Colon (tissue), 2 donors: ENCODE measurements around the gene MAML2.

Experiments used
- FAIRE-seq: peaks from 2 replicates; lab custom pipeline; 2012; peaks lifted over from hg19 to GRCh38; lab: Jason Lieb, UNC
- donor health status: control.
- donor health status: control.

The MAML2 gene

GRCh38 chr11:96125400-96125799, 217.6 kb downstream of the MAML2 start:
- no peak for FAIRE-seq

- FAIRE-seq: no peak
Measured at GRCh38 chr11:96124155-96124554, 218.8 kb downstream of the MAML2 start.

- no peak for FAIRE-seq
Measured at GRCh38 chr11:96123301-96123700, 219.7 kb downstream of the MAML2 start.

- no peak for FAIRE-seq
Measured at GRCh38 chr11:96122601-96123074, 220.4 kb downstream of the MAML2 start.

GRCh38 chr11:96119211-96119610, 223.8 kb downstream of the MAML2 start:
- no peak for FAIRE-seq

- no peak for FAIRE-seq
Measured at GRCh38 chr11:96116376-96116775, 226.6 kb downstream of the MAML2 start.

GRCh38 chr11:96114178-96115064, 228.6 kb downstream of the MAML2 start:
- no peak for FAIRE-seq

- FAIRE-seq: no peak
Measured at GRCh38 chr11:96113193-96113681, 229.8 kb downstream of the MAML2 start.

- FAIRE-seq: no peak
Measured at GRCh38 chr11:96112192-96113128, 230.5 kb downstream of the MAML2 start.

- FAIRE-seq: no peak
Measured at GRCh38 chr11:96111308-96111707, 231.7 kb downstream of the MAML2 start.

- FAIRE-seq: no peak
Measured at GRCh38 chr11:96110302-96110701, 232.7 kb downstream of the MAML2 start.

- FAIRE-seq: no peak
Measured at GRCh38 chr11:96109331-96110030, 233.5 kb downstream of the MAML2 start.

GRCh38 chr11:96107143-96107824, 235.7 kb downstream of the MAML2 start:
- FAIRE-seq: no peak

GRCh38 chr11:96106645-96107044, 236.3 kb downstream of the MAML2 start:
- no peak for FAIRE-seq

- FAIRE-seq: no peak
Measured at GRCh38 chr11:96105944-96106343, 237.1 kb downstream of the MAML2 start.

GRCh38 chr11:96105197-96105895, 237.6 kb downstream of the MAML2 start:
- no peak for FAIRE-seq

- FAIRE-seq: no peak
Measured at GRCh38 chr11:96104496-96104895, 238.5 kb downstream of the MAML2 start.

GRCh38 chr11:96103721-96104120, 239.3 kb downstream of the MAML2 start:
- FAIRE-seq: no peak

- no peak for FAIRE-seq
Measured at GRCh38 chr11:96103102-96103501, 239.9 kb downstream of the MAML2 start.

GRCh38 chr11:96102664-96103078, 240.3 kb downstream of the MAML2 start:
- FAIRE-seq: no peak

- FAIRE-seq: no peak
Measured at GRCh38 chr11:96101146-96101545, 241.8 kb downstream of the MAML2 start.
